Left cardiac atrium (tissue), 4 donors: ENCODE results near the gene CYGB. TPM values are rescaled to one million over a fixed set of nuclear protein-coding genes. Genes with fewer than 3 reads are reported as not detected.
"Not testable (repeated sequence)": the region's sequence is repeated elsewhere in the genome, so short reads cannot be mapped to it uniquely, and the experiment has no call there.

Experiments
- ATAC-seq, 2 donors: fragments of 200-7000 bp; cut with Tn5 transposase; one replicate each; pipeline ENCODE4 v1.9.1; 2020; ENCODE audit warnings: mild to moderate bottlenecking in 2 of 2, moderate library complexity in 2 of 2
- DNase-seq: peaks from one replicate; pipeline ENCODE4 v3.0.0-alpha.2; 2020
- intact Hi-C, 2 donors: fragments of 100-400 bp; cut with DNase I; formaldehyde crosslinking; loops; one replicate each; pipeline versions ENCODE4 v1.14.1 to v1.15.1; 2022 to 2023
- total RNA-seq, 2 donors: library from RNA; stranded (reverse); fragmentation: NEBNext Ultra II Directional; extraction: Animal tissue kit (Norgen Biotek cat#: 25700); gene quantifications; one replicate each; pipeline ENCODE4 v1.2.1, GENCODE V29; 2021
- donor health status: DM: no; HTN: yes; CAD: no.
- donor health status: DM: no; HTN: yes; CAD: no; lungs with severe emphysema.
- donor health status: DM: yes; HTN: yes; CAD: no.
- donor health status: Dilated cardiomyopathy.

CYGB gene
- total RNA-seq, 2 donors from 2014 or later, result 45.7 to 70.8 TPM

DNA sequence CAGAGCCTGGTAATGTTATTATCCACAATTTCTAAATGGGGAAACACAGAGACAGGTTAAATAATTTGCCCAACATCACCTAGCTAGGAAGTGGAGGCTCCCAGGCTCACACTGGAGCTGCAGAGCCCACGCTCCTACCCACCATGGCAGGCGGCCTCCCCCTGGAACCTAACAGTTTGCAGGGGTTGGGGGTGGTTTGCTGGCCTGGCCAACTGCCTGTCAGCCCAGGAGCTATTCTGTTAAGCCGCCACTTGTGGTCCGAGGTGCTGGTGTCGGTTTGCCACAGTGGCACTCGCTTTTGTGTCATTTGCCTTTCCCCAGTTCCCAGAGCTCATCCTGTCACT is 5.9 kb upstream of the CYGB start:
- no peak for ATAC-seq
- no peak for DNase-seq
- intact Hi-C loops, result no loop called here

GRCh38 chr17:76542984-76543383 is 5.5 kb upstream of the CYGB start:
- intact Hi-C loops, result no loop called here
- DNase-seq (no peak), ATAC-seq (no peak)

GRCh38 chr17:76542566-76542971 is 5.1 kb upstream of the CYGB start:
- intact Hi-C loops, result no loop called here
- no peak for ATAC-seq
- no peak for DNase-seq

DNA sequence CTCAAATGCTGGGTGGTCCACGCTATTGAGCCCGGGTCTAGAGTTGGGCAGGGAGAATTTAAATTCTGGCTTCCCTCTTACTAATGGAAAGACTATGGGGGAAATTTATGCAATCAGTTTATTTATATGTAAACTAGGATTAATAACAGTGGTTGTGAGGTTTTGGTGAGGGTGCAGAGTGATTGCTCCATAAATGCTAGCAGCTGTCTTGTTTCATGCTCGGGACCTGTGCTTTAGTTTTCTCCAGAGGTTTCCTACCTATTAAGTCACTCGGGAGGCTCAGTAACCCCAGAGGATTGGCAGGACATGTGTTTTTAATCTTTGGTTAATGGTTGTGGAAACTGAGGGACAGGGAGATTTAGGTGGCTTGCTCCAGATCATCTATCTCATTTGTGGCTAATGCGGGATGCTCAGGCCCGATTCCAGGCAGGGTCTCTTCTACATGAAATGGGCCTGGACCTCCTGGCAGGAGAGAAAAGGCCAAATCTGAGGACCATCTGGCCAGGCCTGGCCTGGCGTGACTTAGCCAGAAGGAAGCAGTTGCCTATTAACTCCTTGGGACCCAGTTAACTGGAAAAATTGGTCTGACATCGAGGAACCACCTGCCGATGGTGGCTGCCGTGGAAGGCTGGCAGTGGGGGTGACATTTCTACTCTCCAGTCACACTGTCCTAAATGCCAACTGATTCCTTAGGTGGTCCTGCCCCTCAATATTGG is 4.4 kb upstream of the CYGB start:
- ATAC-seq, result no peak
- intact Hi-C loops, result no loop called here

DNA sequence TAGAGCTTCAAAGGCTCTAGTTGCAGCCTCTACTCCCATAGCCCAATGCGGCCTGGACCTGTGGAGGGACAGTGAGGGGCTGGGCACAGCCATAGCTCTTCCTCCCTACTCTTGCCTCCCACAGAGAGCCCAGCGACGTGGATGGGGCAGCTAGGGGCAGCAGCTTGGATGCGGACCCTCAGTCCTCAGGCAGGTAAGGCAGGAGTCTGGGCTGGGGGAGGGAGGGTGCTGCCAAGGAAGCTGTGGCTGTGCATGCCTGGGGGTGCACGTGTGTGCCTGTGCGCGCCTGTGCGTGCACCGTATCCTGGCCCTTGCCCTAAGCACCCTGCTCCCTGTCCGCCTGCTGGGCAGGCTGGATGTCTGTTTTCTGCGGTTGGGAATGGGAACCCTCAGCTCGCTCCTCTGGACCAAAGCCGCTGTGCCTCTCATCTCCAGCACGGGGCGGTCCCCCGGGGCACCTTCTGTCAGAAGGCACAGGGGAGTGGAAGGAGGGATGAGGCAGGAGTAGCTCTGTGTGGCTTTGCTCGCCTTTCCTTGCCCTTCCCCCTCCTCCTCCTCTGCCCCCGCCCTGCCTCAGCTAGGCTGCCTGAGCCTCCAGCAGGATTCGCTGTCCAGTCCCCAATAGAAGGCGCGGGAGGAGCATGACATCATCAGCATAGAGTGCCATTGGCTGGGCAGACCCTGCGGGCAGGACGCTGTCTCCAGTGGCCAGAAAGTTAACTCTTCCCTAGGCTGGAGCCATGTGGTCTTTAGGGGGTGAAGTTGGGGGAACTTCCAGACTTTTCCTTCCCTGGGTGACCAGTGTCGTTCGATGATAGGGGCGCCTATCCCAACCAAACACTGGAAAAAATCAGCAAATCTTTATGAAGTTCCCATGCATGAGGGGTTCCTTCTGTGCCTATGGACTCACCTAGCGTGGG is 3.1 kb upstream of the CYGB start:
- intact Hi-C loops, result no loop called here
- DNase-seq (peak; percentile 96), ATAC-seq (peak; percentile 89 to 93)

More for the DNA sequence above, 4.4 kb upstream of the CYGB start:
- no peak for DNase-seq

GRCh38 chr17:76539631-76540271 is 2.2 kb upstream of the CYGB start, which contains the start of gene PRCD:
PRCD (plus strand) TSS chr17:76540044; CDS start chr17:76540142, 98 bp downstream.
- intact Hi-C loops, result no loop called here
- ATAC-seq (no peak), DNase-seq (no peak)

DNA sequence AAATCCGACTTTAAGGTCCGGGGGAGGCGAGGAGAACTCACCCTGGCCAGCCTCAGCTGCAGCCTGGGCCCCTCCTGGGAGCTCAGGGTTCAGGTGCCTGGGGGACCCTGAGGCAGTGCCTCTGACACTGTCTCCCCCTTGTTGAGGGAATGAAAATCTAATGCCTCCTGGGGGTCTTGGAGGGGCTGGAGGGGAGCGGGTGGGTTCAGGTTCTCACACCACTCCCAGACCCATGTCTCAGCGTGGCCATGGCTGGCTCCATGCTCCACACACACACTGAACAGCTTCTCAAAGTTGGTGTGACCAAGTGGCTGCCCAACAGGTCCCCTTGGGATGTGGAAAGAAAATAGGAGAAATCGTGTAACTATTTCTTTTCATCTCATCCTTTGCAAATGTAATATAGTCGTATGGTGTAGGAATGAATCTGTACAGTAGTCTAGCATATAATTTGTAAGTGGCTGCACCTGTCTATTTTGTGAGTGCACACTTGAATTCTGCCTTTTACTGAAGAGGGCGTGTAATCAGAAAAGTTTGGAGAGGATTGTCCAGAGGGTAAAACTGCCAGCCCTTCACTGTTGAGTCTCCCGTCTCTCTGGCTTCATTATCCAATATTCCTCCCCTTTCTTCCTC is 1.5 kb upstream of the CYGB start:
- ATAC-seq, result no peak
- intact Hi-C loops, result no loop called here
- DNase-seq, result no peak

DNA sequence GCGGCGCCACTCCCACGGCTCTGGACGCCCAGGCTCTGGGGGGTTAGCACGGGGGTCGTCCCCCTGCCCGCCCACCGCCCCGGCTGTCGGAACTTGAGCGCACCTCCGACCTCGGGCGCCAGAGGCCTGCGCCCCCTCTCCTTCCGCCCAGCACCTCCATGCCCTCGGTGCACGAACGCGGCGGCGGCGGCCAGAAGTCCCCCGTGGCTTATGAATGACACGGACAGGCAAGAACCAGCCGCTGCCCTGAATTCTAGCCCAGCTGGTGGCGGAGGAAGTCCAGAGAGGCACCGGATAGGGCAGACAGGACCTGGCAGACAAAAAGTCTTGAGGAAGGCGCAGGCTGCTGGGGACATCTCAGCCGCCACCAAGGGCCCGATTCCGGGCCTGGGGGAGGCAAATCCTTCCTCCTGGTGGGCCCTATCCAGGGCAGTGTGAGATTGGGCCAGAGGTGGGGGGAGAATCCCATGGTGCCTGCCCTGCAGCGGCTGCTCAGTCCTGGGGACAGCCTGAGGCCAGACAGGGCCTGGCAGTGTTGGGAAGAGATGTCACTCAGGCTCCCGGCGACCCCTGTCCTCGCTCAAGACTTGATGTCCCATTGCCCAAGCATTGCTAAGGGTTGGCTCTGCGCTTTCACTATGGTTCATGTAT is 897 bp upstream of the CYGB start:
- DNase-seq, result no peak
- ATAC-seq, result peak in 1 of 2 donors; percentile 5
- intact Hi-C loops, result no loop called here

GRCh38 chr17:76537288-76537577 is 276 bp downstream of the CYGB start:
- intact Hi-C loops, result no loop called here
- ATAC-seq (peak; percentile 3), DNase-seq (peak; percentile 71)

DNA sequence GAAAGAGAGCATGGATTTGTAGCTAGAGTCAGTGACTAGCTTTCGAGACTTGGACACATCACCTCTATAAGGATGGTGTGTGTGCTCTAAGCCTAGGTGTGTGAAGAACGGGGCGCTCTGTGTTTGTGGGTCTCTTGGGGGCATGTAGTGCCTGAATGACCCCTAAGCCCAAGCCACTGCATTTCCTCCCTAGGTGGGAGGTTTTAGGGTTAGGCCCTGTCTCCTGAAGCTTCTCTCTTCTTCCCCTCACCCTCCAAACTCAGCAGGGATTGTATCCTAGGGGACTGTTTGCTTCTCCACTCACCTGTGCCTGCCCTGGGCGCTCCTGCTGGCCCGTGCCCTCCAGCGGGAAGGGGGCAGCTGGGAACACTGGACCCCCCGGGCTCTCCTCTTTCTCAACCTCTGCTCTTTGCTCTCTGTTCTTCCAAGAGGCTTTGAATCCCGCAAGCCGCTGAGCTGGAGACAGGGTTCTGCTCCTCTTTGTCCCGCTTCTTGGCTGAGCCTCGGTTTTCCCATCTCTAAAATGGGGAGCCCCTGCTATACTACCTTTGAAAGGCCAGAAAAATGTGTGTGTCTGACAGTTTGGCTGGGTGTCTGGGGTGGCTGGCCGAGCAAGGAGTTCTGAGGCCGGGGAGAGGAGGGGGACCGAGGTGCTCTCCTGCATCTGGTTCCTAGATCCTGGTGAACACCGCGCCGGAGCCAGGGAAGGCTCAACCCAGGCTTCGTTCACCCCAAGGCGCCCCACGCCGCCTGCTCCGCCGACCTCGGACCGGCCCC is 810 bp downstream of the CYGB start:
- intact Hi-C loops, result no loop called here
- DNase-seq (no peak), ATAC-seq (no peak)

GRCh38 chr17:76535788-76536510 is 1.6 kb downstream of the CYGB start:
- intact Hi-C loops, result no loop called here
- no peak for DNase-seq
- ATAC-seq, result no peak

DNA sequence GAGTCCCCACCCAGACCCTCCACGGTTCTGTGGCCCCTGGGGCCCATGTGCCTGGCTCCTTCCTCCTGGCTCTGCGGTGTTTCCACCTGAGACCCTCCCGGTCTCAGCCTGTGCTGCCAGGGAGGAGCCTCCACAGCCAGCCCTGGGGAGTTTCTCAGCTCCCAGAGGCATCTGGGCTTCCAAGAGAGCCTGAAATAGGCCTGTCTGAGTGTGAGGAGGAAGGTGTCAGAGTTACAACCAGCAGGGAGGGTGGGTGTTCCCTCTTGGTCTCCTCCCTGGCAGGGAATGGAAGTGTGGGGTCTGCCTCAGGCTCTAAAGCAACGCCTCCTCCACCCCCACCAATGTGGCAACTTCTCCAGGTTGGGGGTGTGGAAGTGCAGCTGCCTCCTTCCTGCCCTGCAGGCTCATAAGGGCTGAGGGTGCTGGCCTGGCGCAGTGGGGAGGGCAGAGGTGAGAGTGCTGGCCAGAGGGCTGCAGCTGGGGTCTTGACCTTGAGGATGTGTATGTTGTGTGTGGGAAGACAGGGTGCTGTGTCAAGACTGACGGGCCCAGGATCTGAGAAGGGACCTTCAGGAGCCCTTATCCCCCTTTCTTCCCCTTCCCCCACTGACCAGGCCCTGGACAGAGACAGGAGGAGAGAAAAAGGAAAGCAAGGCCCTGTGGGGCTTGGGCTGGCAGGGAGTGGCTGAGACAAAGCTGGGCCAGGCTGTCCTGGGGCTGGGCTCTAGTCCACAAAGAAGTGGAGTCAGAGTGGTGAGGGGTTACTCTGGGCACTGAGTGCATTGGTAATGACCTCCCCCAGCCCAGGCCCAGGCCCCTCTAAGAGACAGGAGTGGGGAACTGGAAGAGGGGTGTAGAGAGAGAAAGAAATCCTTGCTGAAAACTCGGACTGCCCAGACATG is 2.4 kb downstream of the CYGB start:
- no peak for DNase-seq
- ATAC-seq, result no peak
- intact Hi-C loops, result no loop called here

GRCh38 chr17:76533640-76534359 is 3.7 kb downstream of the CYGB start:
- intact Hi-C loops, ATAC-seq, DNase-seq: not testable (repeated sequence)

DNA sequence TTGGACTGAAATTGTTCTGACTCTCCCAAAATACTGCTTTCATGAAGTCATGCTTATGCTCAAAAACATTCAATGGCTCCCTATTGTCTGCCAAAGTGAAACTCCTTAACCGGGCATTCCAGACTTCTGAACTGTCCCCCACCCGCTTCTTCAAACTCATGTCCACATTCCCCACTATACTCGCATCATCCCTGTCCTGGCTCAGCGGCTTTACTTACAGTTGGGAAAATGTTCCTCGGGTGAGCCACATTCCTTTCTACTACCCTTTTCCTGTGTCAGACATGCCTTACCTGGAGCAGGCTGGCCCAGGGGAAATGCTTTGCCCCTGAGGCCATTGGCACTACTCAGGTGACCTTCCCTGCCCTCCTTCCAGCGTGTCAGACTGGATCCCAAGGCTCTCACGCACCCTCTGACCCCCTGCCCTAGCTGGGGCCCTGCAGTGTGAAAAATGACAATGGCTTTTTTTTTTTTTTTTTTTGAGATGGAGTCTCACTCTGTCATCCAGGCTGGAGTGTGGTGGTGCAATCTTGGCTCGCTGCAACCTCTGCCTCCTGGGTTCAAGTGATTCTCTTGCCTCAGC is 5.3 kb downstream of the CYGB start:
- ATAC-seq (no peak), DNase-seq (no peak)
- intact Hi-C loops, result no loop called here

GRCh38 chr17:76531486-76532038 is 5.9 kb downstream of the CYGB start:
- intact Hi-C loops, result no loop called here
- DNase-seq, result no peak

More at GRCh38 chr17:76531486-76532038, 5.9 kb downstream of the CYGB start:
- no peak for ATAC-seq
